Activated CD4-positive, alpha-beta T cell treated with anti-CD3 and anti-CD28 coated beads, Interleukin-2, Interleukin-6, amounts not matched to agents 100 ng/mL and 50 ng/mL, durations not matched to agents 16 hours and 8 hours (primary cell): ENCODE measurements around the gene GABRG3.

Experiments
- DNase-seq: peaks from one replicate; pipeline ENCODE4 v3.0.0-alpha.2; 2020

GABRG3 gene

DNA sequence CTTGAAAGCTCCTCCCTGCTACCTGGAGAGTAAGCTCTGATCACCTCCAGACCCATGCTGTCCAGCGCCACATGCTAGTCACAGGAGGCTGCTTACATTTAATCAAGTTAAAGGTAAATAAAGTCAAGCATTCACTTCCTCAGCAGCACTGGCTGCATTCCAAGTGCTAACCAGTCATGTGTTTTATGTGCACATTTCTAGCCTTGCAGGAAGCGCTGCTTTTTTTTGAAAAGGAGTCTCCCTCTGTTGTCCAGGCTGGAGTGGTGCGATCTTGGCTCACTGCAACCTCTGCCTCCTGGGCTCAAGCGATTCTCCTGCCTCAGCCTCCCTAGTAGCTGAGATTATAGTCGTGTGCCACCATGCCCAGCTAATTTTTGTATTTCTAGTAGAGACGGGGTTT, 279.2 kb downstream of the GABRG3 start:
- DNase-seq: no peak

DNA sequence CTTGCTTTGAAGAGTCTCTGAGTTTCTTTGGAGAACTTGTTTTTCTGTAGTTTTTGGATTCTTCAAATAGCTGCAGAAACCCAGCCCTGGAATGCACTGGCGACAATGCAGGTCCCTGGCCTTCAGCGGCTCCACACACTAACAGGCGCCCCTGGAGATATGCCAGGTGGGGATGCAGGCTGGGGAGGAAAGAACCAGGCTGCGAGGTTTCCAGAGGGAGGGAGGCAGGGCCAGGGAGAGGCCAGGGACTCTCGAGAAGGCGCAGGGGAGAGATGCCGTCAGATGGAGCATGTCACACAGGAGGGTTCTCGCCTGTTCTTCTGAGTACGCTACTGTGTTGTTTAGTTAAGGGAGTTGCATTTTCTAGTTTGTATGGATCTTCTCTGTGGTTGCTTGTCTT, 283.1 kb downstream of the GABRG3 start:
- DNase-seq: no peak

DNA sequence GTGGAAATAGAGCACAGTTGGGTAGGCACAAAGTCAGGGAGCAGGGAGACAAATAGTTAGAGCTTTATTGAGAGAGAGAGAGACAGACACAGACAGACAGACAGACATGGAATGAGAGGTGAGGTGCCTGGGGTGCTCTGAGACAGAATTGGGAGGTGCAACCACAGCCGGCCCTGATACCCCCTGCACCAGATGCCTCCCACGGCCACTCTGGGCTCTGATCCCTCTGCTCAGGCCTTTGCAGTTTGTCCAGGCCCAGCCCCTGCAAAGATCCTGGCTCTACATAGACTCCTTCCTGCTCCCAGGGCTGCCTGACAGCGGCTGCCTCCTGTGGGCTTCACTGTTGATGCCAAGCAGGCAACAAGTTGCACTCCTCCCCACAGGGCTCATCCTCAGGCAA, 283.8 kb downstream of the GABRG3 start:
- no peak for DNase-seq

DNA sequence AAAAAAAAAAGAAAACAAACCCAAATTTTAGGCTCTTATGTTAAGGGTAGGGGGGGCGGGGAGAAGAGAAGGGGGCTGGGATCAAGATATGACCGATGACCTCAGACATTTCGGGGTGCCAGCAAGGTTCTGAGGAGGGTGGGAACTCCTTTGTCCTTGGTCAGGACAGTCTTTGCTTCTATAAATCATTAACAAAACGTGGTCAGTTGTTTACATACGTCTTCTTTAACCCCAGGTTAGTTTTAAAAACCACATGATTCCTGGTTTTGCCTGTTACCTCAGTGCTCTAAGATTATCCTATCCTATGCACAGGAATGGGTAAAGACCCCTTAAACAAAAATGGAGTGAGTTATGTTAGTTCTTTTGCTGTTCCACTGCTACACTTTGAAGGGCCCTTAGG, 285.5 kb downstream of the GABRG3 start:
- no peak for DNase-seq

DNA sequence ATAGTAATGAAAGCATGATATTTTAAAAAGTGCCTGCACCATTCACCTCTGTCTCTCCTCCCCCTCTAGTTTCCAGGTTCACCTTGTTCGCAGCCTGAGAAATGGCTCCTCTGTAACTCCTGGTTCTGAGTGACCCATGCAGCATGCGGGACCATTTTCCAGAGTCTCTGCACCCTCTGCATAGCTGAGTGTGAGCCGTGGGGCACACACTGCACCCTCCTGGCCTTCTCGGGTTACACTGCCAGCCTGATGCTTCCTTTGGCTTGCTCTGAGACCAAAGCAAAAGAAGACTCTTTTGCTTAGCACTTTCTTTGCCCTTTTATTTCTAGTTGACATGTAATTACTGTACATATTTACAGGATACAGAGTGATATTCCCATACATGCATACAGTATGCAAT, 287.3 kb downstream of the GABRG3 start:
- DNase-seq: no peak

DNA sequence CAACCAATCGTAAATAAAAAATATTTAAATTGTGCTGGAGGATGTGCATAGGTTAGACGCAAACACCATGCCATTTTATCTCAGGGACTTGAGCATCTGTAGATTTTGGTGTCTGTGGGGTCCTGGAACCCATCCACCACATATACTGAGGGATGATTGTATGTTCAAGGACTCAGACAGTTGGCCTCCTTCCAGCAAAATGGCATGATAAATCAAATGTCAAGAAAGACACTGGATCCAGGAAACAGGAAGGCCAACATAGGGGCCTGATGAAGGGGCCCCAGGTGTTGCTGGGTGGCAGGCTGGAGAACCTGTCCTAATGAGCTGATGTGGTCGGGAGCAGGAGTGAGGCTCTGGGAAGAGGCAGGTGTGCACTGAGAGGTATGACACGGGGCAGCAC, 289.5 kb downstream of the GABRG3 start:
- no peak for DNase-seq

DNA sequence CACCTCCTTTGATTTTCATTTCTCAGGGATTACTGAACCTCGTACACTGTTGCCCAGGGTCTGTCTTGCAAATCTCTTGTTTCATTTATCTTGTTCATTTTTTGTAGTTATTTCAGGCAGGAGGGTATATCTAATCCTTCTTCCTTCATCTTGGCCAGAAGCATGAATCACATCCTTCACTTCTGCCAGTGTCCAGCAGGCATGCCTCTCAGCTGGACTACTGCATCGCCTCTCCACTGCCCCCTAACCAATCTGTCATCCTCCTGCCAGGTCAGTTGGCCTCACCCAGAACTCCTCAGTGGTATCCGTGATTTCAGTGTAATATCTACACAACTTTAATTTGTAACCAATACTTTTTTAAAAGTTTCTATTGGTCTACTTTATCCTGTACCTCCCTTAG, 297.9 kb downstream of the GABRG3 start:
- no peak for DNase-seq

DNA sequence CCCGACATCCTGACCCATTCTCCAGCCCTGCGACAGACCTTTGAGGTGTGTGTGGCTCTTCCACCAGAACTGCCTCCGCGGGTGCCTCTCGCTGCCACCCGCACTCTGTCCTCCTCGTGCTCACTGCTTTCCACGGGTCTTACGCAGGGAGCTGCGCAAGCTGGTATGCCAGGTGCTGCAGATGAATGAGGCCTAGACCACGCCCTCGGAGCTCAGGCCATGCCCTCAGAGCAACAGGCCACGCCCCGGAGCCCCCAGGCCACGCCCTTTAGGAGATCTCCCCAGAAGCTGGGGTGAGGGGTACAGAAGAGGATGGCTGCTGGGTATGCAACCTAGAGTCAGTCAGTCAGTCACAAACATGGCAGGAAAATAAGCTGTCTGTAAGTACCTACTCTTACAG, 300.3 kb downstream of the GABRG3 start:
- no peak for DNase-seq

DNA sequence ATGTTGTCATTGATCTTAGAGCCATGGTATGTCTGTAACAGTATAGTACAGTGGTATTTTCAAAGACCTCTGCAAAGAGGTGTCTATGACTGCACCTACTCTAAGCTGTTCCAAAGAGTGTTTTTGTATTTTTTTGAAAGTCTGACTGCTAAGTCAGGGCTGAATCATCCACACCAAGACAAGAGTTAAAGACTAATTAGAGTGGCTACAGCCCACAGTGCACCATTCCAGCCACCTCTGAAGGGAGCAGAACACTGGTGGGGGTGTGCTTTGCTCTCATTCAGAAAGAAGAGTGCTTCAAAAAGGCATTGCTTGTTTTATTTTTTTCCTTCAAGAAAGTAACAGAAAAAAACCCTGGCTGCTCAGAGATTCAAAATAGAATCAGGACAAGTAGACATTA, 301.4 kb downstream of the GABRG3 start:
- no peak for DNase-seq

DNA sequence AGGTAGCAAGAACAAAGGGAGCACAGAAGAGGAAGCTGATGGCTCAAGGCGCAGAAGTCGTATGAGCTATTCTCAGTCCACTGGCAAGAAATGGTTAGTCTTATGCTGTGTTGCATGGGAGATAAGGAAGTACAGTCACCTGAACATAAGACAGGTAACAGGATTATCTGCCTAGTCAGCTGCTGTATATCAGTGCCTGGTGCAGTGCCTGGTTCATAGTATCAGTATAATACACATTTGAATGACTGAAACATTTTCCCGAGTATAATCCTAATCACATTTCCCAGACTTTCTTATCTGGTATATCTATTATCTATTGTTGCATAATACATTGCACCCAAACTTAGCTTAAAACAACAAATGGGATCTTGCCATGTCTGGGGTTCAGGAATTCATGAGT, 302.5 kb downstream of the GABRG3 start:
- DNase-seq: no peak

DNA sequence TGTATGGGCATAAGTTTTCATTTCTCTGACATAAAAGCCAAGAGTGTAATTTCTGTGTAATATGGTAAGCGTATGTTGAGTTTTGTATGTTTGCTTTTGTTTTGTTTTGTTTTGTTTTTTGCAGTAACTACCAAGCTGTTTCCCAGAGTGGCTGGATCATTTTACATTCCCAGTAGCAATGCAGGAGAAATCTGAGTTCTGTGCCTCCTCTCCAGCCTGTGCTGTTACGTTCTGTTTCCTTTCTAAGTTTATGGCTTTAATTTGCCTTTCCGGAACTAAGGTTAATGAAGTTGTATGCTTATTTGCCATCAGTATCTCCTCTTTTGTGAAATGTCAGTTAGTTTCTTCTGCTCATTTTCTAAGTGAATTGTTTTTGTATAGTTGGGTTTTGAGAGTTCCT, 307.8 kb downstream of the GABRG3 start:
- DNase-seq: no peak

DNA sequence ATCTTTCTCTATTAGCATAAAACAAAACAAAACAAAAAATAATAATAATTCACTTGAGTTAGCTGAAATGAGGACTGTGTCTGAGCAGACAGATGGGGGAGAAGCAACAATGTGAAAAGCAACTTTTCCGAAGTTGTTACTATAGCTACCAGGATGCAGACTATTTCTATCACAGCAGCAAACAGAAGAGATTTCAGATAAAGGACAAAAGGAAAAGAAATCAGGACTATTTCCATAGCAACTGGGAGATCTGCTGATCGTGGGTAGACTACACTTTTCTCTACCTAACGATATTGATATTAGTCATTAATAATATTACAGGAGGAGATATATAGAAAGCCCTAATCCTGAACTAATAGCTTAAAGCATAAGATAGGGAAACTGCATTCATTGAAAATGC, 321.7 kb downstream of the GABRG3 start:
- DNase-seq: no peak

DNA sequence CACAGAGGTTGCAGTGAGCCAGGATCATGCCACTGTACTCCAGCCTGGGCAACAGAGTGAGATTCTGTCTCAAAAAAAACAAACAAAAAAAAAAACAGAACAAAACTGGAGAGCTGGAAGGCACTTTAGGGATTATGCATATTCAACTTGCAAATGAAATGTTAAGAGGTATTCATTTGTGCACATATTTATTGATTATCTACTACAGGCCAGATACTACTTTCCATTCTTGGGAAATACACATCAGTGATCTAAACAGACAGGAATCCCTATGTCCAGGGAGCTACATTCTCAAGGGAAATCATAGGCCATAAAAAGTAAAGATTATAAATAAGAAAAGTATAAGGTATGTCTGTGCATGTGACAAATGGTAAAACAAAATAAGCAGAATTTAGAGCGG, 322.6 kb downstream of the GABRG3 start:
- DNase-seq: no peak

DNA sequence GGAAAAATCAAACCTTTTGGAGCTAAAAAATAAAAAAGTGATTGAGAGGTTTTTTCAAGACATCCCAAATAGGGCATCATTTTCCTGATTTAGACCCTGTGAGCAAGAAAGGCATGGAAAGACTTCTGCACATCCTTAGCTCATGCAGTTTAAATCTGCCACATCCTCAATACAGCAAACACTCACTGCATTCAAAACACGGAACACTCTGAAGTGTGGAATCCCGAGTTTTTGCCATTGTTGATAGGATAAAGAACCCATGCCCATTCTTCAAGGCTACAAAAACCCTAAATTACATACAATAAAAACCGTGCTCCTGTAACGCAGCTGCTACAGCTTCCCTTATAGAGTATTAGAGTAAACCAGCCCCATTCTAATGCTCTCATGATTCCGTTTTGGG, 346.8 kb downstream of the GABRG3 start:
- no peak for DNase-seq

DNA sequence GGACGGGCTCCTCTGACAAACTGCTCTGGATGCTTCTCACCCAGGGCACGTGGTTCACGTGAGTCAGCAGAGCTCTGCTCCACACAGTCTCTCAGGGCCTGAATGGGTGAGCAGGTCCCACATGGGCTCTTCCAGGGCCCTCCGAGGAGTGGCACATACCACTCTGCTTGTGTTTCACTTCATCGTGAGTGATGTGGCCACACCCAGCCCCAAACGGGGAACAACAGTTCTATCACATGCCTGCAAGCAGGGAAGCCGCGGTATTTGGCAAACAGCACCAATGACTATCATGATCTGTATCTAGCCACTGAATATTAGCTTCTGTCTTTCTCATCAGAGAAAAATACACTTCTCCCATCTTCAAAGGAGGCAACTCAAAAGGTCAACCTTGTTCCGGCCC, 352.8 kb downstream of the GABRG3 start:
- DNase-seq: no peak

DNA sequence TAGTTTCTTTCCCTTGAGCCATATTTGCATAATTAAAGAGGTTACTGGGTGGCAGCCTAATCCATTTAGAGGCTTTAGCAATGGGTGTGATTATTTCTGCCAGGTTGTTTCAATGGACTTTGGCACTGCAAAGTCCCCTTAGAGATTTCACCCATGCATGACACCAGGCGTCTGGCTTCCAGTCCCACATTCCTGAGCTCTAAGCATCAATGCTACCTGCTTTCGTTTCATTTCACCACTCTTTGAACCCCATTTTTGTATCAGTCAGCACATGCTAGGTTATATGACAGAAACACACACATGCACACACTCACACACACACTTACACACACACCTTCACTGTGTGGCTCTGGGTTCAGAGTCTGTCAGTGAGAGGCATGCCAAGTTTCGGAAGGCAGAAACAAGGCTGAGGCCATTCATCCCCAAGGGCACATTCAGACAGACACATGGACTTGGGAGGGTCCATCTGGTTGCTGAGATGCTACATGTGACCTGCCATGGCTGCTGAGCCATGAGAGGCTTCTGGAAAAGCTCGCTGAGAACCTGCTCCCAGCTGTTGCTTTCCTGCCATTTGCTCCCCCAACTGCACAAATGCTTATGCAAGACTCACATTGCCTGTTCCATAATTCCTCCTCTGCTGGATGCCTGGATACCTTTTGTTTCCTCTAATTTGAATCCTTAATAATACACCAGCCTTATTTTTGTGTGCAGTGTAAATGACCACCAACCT, 354.1 kb downstream of the GABRG3 start:
- DNase-seq: no peak

DNA sequence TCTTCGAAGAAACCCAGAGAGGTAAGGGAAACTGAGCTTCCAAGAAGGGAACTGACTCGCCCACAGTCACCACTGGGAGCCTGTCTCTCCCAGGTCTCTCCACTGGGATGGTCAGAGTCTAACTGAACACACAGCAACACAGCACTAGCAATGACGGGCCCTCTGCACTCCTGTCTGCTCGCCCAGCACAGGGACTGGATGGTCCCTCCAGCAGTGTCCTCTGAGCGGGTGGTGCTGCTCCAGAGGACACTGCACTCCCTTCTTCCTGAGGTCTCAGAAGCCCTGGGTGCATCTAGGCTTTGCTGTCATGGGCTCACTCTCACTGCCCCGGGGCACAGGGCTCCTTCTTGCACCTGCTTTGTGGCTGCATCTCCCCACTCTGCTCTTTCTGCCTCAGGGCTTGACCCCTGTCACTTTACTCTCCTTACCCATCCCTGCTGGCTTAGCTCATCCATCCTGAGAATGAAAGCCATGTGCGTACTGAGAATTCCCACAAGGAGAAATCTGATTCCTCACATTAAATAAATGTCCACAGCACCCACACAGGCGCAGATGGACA, 356.6 kb downstream of the GABRG3 start:
- no peak for DNase-seq

DNA sequence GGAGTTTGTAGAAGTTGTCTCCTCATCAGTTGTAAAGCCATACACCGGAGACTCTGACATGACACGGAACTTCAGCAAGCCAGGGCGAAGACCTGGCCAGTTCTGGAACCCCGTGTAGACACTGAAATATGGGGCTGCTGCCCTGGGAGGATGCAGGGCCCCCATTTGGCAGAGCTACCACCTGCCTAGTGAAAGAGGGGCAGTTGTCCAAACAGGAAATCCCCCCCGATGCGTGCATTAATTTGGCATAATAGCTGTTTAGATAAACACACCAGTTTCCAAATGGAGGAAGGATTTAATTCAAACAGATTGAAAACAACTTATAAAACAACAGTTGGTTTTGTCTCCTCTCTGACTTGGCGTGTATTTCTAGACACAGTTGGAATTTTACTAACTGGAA, 357.2 kb downstream of the GABRG3 start:
- DNase-seq: no peak

DNA sequence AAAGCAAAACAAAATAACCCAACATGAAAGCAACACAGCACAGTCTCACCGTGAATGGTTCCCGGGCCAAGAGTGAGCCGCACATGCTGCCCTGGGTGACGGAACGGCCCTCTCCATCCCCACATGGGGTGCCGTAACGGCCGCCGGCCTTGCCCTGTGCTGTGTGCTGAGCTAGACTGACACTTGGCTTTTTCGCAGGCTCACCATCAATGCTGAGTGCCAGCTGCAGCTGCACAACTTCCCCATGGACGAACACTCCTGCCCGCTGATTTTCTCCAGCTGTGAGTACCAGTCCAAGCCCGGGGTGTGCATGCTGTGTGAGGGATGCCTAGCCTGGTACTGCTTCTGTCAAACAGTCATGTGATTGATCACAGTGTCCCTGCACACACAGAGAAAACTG, 357.6 kb downstream of the GABRG3 start:
- no peak for DNase-seq

DNA sequence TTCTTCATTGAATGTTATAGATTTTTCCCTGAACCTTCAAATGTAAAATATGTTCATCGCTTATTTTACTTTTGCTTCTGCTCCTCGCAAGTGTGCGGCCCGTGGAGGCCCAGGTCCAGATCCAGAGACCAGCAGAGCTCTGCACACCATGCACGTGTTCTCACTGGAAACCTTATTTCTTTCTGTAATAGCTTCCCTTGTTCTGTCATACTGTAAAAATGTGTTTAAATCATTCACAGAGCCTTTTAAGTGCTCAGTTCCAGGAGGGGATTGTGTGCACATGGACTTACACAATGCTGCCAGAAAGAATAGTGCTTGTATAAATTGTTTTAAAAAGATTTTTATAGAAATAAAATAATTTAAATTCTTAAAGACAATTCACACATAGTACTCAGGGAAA, 359.3 kb downstream of the GABRG3 start:
- DNase-seq: no peak

DNA sequence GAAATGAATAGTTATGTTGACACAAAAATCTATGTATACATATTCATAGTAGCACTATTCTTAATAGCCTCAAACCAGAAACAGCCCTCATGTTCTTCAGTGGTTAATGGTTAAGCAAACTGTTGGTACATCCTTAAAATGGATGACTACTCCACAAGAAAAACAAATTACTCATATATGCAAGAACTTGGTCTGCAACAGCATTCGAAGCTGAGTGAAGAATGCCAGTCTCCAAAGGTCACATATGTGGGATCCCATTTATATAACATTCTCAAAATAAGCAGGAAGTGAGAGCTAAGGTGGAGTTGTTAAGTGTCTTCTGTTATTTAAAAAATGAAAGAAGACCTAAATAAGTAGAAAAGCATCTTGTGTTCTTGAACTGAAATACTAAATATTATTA, 365.7 kb downstream of the GABRG3 start:
- no peak for DNase-seq

DNA sequence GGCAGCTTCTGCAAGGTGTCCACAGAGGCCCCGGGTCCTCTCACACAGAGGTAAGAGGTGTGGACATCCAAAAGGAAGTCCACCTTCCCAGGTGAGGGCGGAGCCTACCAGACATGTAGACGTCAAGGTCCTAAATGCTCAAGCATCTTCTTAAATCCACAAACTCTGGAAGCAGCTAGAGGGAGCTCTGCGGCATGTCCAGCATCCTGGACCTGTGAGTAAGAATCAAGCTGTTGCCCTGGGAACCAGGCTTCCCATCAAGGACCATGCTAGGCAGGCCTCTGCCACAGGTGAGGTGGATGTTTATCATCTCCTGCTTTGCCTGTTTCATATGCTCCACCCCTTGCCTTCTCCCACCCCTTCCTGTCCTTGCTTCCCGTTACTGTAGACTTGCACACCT, 368.2 kb downstream of the GABRG3 start:
- DNase-seq: no peak

DNA sequence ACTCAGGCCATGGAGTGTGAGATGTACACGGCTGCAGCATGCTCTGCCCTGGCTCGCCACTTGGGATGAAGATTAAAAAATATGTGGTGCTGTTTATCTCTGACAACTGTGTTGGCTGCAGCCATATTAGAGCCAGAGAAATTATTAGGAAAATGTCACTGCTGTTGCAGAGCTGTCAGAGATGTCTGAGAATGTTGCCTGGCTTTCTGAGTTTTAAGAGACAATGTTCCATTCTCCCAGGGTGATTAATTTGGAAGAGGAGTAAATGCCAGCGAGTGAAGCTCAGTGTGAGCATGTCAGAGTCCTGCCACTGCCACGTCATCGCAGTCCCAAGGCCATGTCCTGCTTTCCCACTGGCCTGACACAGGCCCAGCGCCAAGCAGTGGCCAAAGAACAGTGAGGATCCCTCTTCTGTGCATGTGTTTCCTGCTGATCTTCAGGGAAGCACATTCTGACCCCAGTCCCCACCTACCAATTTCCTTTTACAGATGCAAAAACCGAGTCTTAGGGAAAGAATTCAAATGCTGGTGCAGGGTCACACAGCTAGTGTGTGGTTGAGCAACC, 370.9 kb downstream of the GABRG3 start:
- no peak for DNase-seq

DNA sequence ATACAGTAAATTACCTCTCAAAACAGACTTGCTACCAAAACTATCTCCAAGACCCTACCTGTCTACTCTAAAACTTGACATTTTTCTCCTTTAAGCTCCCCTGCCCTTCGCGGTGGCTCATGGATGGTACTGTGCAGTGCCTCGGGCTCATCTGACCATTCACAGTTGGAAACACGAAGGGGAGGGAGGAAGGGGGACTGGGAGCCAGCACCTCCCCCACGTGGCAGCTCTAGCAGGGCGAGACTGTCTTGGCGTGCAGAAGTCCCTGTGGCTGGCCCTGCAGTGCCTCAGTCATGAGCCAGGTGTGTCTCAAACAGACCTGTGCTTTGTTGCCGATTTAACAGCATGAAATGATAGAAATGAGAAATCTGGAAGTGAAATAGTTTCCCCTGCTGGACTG, 372.0 kb downstream of the GABRG3 start:
- DNase-seq: no peak

DNA sequence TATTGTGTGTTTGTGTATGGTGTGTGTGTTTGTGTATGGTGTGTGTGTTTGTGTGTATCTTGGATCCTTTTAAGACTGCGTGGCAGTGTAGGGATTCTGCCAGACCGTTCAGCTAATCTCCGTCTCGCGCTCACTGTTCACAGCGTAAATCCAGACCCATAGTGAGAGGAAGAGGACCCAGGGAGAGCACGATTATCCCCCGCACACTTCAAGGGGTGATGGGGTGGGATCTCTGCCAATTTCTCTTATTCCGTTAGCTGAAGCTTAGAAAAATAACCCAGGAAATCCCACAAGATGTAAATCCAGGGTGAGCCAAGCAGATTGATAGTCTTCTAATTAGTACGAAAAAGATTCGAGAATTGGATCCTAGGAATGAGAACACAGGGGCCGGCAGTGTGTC, 381.2 kb downstream of the GABRG3 start:
- DNase-seq: no peak
